Measurements from ENCODE around the gene KLHL22.
"Not testable (repeated sequence)": the region's sequence is repeated elsewhere in the genome, so short reads cannot be mapped to it uniquely, and the experiment has no call there.

Gene KLHL22

GRCh38 chr22:20499769-20500168 lies 4.2 kb upstream of the KLHL22 start:
- DNase-seq, result no peak

DNA sequence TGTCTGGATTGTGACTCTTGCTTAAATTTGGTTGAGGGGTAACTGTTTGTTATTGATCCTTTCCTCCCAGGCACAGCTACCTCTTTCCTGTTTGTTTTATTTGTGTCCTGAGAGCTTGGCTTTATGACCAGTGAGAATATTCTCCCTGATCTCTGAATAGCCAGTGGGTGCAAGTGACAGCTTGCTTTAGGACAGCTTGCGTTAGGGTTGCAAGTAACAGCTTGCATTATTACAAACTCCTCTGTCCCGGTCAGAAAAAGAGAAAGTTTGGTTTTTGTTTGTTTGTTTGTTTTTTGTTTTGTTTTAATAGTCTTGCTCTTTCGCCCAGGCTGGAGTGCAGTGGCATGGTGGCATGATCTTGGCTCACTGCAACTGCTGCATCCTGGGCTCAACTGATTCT lies 3.3 kb upstream of the KLHL22 start:
- DNase-seq, result no peak

- no peak for DNase-seq
These were observed 1.8 kb upstream of the KLHL22 start for GRCh38 chr22:20497426-20497825.

- DNase-seq, result peak; percentile 47 to 85
These were observed 476 bp upstream of the KLHL22 start for GRCh38 chr22:20495861-20496681.

DNA sequence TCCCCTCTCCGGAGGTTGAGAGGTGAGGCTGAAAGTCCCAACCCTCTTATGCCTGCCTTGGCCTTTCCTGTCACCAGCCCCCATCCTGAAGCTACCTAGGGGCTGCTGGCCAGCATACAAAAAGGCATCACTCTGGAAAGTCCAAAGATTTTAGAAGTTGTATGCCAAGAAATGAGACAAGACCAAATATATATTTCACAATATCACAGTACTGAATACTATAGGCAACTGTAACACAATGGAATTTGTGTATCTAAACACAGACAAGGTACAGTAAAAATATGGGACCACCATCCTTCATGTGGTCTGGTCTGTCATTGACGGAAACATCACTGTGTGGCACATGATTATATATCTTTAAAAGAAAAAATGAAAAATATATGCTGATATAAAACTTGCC lies 4.2 kb downstream of the KLHL22 start:
- no peak for DNase-seq

DNA sequence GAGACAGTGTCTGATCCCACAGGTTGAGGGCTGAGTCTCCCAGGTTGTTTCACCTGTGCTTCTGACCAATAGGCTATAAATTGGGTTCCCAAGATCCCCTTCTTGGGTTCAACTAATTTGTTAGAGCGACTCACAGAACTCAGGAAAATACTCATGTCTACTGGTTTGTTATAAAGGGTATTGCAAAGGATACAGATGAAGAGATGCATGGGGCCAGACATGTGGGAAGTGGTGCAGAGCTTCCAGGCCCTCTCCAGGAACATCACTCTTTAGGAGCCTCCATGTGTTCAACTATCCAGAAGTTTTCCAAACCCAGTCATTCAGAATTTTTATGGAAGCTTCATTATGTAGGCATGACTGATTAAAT lies 4.7 kb downstream of the KLHL22 start:
- no peak for DNase-seq

DNA sequence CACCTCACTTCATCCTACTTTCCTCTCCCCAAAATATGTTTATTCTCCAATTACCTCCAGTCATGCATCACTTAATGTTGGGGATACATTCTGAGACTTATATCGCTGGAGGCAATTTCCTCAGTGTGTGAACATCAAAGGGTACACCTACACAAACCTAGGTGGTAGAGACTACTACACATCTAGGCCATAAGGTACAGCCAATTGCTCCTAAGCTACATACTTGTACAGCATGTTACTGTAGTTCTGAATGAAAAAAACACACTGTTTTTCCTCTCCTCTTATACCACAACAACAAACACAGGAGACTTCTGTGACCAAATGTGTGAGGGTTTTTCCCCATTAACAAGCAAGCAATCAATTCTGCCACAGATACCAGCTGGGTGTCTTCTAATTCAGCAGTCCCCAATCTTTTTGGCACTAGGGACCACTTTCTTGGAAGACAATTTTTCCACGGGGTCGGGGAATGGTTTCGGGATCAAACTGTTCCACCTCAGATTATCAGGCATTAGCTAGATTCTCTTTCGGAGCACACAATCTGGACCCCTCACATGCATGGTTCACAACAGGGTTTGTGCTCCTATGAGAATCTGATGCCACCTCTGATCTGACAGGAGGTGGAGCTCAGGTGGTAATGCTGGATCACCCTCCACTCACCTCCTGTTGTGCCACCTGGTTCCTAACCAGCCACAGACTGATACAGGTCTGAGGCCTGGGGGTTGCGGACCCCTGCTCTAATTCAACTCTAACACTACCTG lies 5.2 kb downstream of the KLHL22 start:
- no peak for DNase-seq

GRCh38 chr22:20488946-20489345 lies 6.6 kb downstream of the KLHL22 start:
- no peak for DNase-seq

DNA sequence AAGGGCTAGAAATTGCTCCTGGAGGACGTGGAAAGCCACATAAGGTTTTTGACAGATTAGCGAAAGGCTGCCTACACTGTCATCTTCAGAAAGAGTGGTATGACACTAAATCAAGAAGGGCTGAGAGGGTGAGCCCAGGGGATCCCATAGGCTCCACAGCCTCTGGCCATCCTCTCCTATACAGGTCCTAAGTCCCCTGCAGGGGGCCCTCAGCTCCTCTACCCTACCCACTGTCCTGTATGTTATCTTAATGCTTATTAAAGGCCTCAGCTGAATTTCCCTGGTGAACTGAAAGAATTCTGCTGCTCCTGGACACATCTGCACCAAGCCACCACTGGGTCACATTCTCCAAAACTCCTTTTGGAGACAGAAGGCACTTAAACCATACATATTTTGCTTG lies 7.9 kb downstream of the KLHL22 start:
- DNase-seq, result no peak

DNA sequence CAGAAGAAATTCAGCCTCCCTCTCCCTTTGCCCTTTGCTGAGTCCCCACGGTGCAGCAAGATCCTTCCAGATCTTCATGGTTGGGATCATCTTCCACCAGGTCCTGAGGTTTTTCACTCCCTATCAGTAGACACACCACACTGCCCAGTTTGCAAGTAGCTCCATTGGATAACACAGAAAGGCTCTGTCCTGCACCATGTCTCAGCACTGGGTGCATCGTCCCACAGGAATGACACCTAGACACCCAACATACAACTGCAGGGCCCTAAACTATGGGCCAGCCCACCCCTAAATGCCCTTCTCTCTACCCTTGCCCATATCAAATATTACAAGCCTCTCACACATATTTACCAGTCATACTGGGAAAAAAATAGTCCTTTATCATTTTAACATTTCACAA lies 9.4 kb downstream of the KLHL22 start:
- DNase-seq, result no peak

GRCh38 chr22:20484948-20485683 lies 10.5 kb downstream of the KLHL22 start:
- no peak for DNase-seq

GRCh38 chr22:20483771-20484170 lies 11.8 kb downstream of the KLHL22 start:
- no peak for DNase-seq

GRCh38 chr22:20483143-20483506 lies 12.5 kb downstream of the KLHL22 start:
- not testable (repeated sequence) for DNase-seq

GRCh38 chr22:20479612-20480196 lies 15.9 kb downstream of the KLHL22 start:
- DNase-seq, result no peak

GRCh38 chr22:20478059-20478458 lies 17.5 kb downstream of the KLHL22 start:
- not testable (repeated sequence) for DNase-seq

DNA sequence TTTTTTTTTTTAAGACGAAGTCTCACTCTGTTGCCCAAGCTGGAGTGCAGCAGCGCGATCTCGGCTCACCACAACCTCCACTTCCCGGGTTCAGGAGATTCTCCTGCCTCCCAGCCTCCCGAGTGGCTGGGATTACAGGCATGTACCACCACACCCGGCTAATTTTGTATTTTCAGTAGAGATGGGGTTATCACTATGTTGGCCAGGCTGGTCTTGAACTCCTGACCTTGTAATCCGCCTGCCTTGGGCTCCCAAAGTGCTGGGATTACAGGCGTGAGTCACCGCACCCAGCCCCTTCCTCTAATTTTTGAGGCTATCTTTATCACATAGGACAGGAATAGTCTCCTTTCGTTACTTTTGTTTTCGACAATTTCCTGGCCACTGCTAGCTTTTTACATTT lies 20.0 kb downstream of the KLHL22 start:
- DNase-seq, result not testable (repeated sequence)

- DNase-seq, result no peak
These were observed 20.5 kb downstream of the KLHL22 start for GRCh38 chr22:20475115-20475436.

DNA sequence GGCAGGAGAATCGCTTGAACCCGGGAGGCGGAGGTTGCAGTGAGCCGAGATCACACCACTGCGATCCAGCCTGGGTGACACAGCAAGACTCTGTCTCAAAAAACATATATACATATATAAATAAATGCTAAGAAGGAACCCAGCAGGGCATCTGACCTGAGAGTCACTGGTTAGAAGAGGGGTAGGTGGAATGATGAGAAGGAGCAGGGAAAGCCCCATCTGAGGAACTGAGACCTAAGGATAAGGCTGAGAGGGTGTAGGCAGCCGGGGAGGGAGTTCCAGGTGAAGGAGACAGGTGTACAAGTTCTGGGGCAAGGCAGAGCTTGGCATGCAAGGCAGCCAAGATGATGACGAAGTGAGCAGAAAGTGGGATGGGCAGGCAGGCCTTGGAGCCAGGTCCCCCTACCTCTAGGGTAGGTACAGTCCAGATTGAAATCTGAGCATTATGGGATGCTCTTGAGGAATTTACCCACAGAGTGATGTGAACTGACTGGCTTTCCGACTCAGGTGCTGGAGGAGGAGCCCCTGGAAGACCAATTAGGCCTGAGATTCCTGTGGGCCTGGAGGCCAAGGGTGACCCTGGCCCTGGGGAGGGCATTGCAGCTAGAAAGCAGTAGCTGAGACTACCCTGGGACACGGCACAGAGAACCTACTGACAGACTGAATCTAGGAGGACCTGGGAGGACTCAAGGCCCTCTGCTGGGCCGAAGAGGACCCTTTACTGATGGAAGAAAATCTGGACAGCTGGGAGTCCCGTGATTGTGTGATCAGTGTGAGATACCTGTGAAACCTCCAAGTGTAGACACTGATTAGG lies 22.8 kb downstream of the KLHL22 start:
- no peak for DNase-seq

- DNase-seq, result no peak
These were observed 24.3 kb downstream of the KLHL22 start for GRCh38 chr22:20471126-20471833.

DNA sequence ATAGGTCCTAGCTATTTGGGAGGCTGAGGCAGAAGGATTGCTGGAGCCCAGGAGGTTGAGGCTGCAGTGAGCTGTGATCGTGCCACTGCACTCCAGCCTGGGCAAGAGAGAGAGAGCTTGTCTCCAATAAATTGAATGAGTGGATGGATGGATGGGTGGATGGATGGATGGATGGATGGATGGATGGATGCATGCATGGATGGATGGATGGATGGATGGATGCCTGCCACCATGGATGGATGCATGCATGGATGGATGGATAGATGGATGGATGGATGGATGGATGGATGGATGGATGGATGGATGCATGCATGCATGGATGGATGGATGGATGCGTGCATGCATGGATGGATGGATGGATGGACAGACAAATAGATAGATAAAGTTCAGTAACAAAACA lies 25.1 kb downstream of the KLHL22 start:
- DNase-seq, result not testable (repeated sequence)

DNA sequence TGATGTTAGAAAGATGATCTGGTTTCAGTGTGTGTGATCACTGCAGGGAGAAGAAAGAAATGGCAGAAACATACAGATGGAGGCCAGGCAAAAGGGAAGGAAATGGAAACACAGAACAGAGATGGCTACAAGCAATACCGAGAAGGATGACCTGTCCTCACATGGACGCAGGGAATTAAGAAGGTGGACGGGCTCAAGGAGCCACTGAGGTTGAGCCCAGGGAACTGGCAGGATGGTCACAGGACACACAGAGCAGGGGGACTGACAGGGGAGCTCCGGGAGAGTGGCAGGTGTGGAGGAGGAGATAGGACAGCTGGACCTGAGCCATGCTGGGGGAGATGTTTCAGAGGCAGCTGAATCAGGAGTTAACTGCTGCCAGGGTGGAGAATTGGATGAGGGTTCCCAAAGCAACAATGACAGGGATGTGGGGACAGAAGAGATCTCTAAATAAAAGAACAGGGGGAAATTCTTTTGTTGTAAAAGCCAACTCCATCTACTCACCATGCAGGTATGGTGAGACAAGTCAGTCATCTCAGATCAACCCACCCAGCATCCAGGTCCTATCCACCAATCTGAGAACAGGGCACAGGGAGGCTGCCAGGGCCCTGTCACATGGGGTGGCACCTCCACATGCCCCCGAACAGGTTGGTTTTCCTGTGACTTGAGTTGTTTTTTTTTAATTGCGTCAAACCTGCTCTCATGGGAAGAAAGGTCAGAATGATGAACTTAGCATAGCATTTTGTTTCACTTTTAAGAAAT lies 26.3 kb downstream of the KLHL22 start:
- no peak for DNase-seq
